GM18519 (cell line): ENCODE results near the gene ABCA9.
"Not testable (repeated sequence)": the region's sequence is repeated elsewhere in the genome, so short reads cannot be mapped to it uniquely, and the experiment has no call there.

Experiments used
- ATAC-seq: cut with Tn5 transposase; IDR thresholded peaks from one replicate; pipeline ENCODE4 v1.9.1; 2021; ENCODE audit warnings: mild to moderate bottlenecking, moderate library complexity; ENCODE audit not compliant: unreplicated experiment, low FRiP score

Gene ABCA9

GRCh38 chr17:69043098-69043734, 17.5 kb downstream of the ABCA9 start:
- no peak for ATAC-seq

DNA sequence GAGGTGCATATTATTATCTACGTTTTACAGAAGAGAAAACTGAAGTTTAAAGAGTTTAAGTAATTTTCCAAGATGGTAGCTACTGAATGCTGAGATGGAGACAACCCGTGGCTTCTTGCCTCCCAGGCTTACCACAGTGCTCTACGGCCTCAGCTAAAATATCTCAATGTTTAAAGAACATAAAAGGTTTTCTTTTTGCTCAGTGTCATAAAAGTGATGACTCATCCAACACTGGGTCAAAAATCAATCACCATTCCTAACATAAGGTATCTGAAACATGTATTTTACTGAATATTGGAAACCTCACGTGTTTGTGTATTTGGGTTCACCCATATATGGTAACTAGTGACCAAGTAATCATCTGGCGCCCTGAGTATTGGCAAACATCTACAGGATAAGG, 18.4 kb downstream of the ABCA9 start:
- ATAC-seq, result no peak

- no peak for ATAC-seq
These were observed 28.9 kb downstream of the ABCA9 start for GRCh38 chr17:69031839-69032238.

DNA sequence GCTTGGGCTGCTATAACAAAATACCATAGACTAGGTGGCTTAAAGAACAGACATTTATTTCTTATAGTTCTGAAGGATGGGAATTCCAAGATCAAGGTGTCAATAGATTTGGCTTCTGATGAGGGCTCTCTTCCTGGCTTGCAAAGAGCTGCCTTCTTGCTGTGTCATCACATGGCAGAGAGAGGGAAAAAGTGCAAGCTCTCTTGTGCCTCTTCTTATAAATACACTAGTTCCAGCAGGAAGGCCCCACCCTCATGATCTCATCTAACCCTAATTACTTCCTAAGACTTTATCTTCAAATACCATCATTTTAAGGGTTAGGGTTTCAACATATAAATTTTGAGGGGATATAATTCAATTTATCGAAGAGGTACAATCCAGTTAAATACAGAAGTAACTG, 30.6 kb downstream of the ABCA9 start:
- no peak for ATAC-seq

- ATAC-seq, result no peak
These were observed 42.0 kb downstream of the ABCA9 start for GRCh38 chr17:69018687-69019086.

DNA sequence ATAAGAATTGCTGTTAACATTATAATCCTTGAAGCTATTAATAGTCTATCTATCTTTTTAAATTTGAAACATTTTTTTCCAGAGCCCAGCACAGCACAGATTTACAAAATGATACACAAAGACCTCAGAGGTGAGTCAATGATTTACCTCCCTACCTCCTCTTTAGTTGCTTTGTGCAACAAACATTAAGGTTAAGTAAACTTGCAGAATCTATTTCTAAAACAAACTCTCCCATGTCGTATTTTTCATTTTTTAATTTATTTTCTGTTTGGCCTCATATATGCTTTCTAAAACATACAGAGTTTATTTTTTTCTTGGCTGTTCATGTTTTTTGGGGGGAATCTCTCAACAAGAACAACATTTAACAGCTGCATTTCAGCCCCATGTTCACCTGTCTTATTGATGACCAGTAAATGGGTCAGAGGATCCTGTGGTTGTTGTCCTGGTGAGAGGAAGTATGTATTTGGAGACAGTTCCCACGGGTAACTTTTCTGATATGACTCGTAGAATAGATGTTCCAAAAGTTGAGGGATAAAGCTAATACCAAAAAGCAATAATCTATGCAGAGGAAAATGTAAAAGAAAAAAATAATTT, 42.6 kb downstream of the ABCA9 start:
- no peak for ATAC-seq

GRCh38 chr17:69015631-69016030, 45.1 kb downstream of the ABCA9 start:
- ATAC-seq, result no peak

DNA sequence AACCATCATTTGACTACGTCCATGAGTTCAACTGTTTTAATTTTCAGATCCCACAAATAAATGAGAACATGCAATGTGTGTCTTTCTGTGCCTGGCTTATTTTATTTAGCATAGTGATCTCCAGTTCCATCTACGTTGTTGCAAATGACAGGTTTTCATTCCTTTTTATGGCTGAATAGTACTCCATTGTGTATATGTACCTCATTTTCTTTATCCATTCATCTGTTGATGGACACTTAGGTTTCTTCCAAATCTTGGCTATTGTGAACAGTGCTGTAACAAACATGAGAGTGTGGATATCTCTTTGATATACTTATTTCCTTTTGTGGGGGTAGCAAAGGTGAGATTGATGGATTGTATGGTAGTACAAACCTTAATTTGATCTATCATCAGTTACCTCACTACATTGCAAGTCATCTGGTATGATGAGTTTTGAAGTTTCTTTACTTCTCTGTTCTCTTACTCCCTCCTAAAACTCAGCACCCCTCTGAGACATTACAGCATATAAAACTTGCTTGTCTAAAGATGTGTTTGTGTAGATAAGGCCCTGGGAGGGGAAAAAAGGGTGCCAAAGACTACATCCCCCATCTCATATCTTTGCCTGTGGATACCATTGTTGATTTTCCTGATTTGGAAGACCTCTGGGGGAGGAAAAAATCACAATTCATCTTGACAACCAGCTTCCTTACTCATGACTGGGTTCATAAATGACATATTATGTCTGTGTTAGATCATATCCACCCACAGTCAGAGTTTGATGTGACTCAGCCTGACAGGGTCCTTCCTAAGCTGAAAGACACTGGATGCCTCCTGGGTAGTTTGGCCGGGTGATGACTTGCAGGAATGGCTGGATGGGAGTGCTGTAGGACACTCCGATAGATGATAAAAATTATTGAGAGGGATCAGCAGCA, 47.6 kb downstream of the ABCA9 start:
- no peak for ATAC-seq

DNA sequence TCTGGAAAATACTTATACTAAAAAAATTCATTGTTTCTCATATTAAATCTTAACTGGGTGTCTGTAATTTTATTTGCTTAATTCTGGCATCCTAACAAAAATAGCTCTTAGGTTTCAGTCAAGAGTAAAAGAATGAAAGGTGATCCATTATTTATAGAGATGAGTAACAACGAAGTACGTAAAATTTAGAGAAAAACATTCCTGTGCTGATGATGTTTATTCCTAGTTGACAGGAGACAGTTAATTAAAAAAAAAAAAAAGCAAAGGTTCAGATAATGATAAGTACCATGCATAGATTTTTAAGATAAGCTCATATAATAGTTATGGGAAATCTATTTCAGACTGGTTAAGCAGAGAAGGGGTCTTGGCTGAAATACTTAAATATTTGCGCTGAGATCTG, 50.8 kb downstream of the ABCA9 start:
- no peak for ATAC-seq

DNA sequence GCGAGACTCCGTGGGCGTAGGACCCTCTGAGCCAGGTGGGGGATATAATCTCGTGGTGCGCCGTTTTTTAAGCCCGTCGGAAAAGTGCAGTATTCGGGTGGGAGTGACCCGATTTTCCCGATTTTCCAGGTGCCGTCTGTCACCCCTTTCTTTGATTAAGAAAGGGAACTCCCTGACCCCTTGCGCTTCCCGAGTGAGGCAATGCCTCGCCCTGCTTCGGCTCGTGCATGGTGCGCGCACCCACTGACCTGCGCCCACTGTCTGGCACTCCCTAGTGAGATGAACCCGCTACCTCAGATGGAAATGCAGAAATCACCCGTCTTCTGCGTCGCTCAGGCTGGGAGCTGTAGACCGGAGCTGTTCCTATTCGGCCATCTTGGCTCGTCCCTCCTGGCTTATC, 56.0 kb downstream of the ABCA9 start:
- ATAC-seq, result not testable (repeated sequence)

DNA sequence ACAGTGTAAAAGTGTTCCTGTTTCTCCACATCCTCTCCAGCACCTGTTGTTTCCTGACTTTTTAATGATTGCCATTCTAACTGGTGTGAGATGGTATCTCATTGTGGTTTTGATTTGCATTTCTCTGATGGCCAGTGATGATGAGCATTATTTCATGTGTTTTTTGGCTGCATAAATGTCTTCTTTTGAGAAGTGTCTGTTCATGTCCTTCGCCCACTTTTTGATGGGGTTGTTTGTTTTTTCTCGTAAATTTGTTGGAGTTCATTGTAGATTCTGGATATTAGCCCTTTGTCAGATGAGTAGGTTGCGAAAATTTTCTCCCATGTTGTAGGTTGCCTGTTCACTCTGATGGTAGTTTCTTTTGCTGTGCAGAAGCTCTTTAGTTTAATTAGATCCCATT, 61.0 kb downstream of the ABCA9 start:
- ATAC-seq, result not testable (repeated sequence)

DNA sequence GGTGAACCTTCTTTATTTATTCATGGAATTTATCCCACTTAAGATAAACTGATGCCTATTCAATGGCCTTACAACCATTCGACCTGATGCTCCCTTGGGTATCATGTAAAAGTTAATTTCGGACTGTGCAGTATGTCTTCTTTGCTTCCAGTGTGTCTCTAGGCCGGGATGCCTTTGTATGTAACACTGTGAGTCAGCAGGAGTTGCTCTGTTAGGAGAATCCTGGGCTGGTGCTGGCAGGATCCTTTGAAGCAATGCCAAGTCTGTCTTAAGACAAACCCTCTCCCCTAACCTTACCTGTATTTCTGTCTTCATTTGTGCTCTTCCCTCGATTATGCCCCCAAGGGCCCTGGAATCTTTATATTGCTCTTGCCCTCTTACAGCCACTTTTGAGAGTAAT, 67.6 kb downstream of the ABCA9 start:
- no peak for ATAC-seq

DNA sequence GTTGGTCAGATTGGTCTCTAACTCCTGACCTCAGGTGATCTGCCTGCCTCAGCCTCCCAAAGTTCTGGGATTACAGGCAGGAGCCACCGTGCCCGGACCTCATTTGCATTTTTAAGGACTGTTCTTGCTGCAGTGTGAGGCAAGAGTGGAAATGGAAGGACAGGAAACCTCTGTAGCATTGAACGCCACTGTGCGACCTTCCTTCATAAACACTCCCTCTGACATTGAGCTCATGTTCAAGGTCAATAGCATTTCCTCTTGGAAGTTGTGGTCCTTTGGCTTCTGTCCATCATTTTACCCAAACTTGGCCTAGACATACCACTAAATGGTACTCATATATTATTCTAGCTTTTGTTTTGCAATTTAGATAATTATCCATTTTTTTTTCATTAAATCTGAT, 72.8 kb downstream of the ABCA9 start:
- no peak for ATAC-seq

- ATAC-seq, result no peak
These were observed 79.4 kb downstream of the ABCA9 start for GRCh38 chr17:68981288-68981687.

- ATAC-seq, result no peak
These were observed 87.5 kb downstream of the ABCA9 start for GRCh38 chr17:68973098-68973846.

DNA sequence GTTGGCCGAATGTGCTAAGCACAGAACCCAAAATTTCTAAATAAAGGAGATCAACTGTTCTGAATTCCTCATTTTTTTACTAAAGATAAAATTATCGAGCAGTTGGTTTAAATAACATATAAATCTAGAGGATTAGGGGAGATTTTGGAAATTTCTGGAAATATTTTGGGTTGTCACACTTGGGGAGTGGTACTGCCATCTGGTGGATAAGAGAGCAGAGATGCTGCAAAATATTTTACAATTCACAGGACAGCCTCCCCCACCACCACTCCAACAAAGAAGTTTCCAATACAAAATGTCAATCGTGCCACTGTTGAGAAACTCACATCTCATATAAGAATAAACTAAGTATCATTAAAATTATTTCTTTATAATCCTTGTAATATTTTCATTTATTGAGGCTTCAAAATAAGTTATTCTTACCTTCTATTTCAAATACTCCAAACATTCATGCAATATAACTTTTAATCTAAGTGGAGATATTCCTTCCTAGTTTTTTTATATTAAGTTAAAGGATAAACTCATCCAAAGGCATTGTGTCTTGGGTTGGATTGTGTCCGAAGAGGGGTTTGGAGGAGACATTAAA, 88.5 kb downstream of the ABCA9 start:
- ATAC-seq, result no peak

DNA sequence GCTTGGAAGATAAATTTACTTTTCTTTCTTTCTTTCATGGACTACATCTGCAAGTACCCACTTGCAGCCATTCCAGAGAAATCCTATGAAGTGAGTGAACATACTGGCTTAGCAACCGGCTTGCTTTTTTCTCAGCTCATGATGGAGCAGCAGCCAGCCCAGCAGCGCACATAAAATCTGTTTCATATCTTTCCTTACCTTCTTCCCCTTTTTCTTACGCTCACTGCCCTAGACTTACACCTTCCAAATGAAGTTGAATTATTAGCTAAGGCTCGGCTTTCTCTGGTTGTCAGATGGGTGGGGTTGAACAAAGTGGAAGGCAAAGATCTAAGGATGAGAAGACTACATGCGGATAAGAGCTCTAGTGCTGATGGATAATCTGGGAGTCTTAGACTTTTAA, 91.6 kb downstream of the ABCA9 start:
- no peak for ATAC-seq

DNA sequence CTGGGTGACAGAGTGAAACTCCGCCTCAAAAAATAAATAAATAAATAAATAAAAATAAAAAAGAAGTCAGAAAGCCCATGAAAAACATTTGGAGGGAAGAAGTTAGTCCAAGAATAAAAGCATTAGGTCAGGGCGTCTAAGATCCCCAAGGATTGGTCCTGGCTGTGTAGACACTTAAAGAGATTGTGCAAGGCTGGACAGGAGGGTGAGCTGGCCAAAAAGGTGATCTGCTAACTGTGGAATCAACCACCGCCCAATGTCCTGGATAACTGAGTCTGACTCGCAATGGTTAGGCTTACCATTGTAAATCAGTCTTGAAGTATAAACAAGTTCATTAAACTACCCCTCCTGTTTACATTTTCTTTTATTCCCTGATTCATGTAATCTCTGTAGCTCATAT, 96.8 kb downstream of the ABCA9 start:
- ATAC-seq, result no peak

GRCh38 chr17:68961214-68961882, 99.4 kb downstream of the ABCA9 start:
- ATAC-seq, result no peak

DNA sequence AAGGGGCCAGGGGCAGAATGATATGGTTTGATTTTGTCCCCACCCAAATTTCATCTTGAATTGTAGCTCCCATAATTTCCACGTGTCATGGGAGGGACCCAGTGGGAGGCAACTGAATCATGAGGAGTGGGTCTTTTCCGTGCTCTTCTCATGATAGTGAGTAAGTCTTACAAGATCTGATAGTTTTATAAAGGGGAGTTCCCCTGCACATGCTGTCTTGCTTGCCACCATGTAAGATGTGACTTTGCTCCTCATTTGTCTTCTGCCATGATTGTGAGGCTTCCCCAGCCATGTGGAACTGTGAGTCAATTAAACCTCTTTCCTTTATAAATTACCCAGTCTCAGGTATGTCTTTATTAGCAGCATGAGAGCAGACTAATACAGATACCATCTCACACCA, 101.6 kb downstream of the ABCA9 start:
- ATAC-seq, result not testable (repeated sequence)
